GM12878 (cell line): ENCODE results near the gene CACNA1G.

Source experiments
- ATF2 ChIP-seq: IDR thresholded peaks from 2 replicates; pipeline ENCODE4 v1.6.1; 2012; ENCODE audit warnings: low read length, inconsistent platforms
- CBX3 ChIP-seq: fragments of 200-600 bp; sonication (generic); IDR thresholded peaks from 2 replicates; pipeline ENCODE4 v1.6.1; 2016; ENCODE audit warnings: low read depth, borderline replicate concordance
- DPF2 ChIP-seq: fragments of 450-650 bp; IDR thresholded peaks from 2 replicates; pipeline ENCODE4 v1.6.1; 2017; ENCODE audit warnings: mild to moderate bottlenecking
- ELK1 ChIP-seq: IDR thresholded peaks from 2 replicates; pipeline ENCODE4 v1.6.1; 2012; ENCODE audit warnings: low read depth, low read length, improper control_type of control experiment
- EP300 ChIP-seq, 2 experiments: fragments of 150-350 bp in 1 of 2; IDR thresholded peaks; 2 replicates each; pipeline ENCODE4 v1.6.1; 2011 to 2012; ENCODE audit warnings: low read depth in 2 of 2, low read length in 2 of 2, borderline replicate concordance in 1 of 2, improper control_type of control experiment in 1 of 2, inconsistent platforms in 1 of 2; ENCODE audit not compliant: control insufficient read depth in 1 of 2
- POLR2A ChIP-seq: IDR thresholded peaks from 2 replicates; pipeline ENCODE4 v1.6.1; 2011; ENCODE audit warnings: low read depth, mild to moderate bottlenecking, low read length
- POLR2AphosphoS2 ChIP-seq: IDR thresholded peaks from 2 replicates; pipeline ENCODE4 v1.6.1; 2011; ENCODE audit warnings: low read depth, mild to moderate bottlenecking, low read length, improper control_type of control experiment, moderate library complexity
- REST ChIP-seq: IDR thresholded peaks from 2 replicates; pipeline ENCODE4 v1.6.1; 2012; ENCODE audit warnings: mild to moderate bottlenecking, low read depth, low read length
- SREBF2 ChIP-seq: IDR thresholded peaks from 2 replicates; pipeline ENCODE4 v1.6.1; 2012; ENCODE audit warnings: mild to moderate bottlenecking, low read length
- USF2 ChIP-seq: IDR thresholded peaks from 2 replicates; pipeline ENCODE4 v1.6.1; 2011; ENCODE audit warnings: low read depth, low read length, improper control_type of control experiment, borderline replicate concordance
- TF ChIP-seq, protein P1 (sequence below), 3 experiments: IDR thresholded peaks in 2 of 3; conservative IDR thresholded peaks in 1 of 3; 2 replicates each; pipeline ENCODE4 v1.5.1; 2011; ENCODE audit warnings: low read depth in 3 of 3, low read length in 3 of 3, mild to moderate bottlenecking in 3 of 3, control low read depth in 2 of 3, moderate library complexity in 2 of 3, inconsistent platforms in 1 of 3, mixed read lengths in 1 of 3; ENCODE audit not compliant: control insufficient read depth in 2 of 3, insufficient read depth in 1 of 3; ENCODE audit errors: extremely low read depth in 1 of 3
- TF ChIP-seq, protein P2 (sequence below): fragments of 450-650 bp; IDR thresholded peaks from 2 replicates; pipeline ENCODE4 v1.6.1; 2018; ENCODE audit warnings: mild to moderate bottlenecking, low read depth, moderate library complexity; ENCODE audit not compliant: partially characterized antibody

DNA sequence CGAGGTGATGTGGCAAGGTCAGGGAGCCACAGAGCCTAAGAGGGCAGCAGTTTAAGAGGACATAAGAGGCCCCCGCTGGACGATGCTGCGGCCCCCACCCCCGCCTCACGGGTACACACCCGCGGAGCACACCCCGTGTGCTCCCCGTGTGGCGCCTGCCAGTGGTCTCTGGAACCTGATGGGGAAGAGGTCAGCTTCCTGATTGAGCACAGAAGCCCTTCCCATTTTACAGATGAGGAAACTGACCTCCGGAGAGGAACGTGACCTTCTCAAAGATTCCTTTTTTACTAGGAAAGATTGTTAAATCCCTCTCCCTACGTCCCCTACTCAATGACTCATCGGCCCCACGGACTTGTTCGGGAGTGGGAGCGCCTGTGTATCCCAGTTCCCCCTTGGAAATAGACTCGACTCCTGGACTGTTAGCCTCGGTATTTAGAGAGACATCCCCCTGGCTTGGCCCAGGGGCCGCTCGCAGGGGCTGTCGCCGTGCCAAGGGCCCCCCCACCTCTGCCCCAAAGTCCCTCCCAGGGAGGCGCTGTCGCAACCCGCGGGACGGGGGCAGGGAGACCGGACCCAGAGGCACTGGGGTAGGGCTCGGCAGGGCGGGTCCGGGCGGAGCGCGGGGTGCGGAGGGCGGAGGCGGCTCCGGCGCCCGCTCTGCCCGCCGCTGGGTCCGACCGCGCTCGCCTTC is 73.9 kb downstream of the CACNA1G start, which contains the start of gene ABCC3:
- TF ChIP-seq, protein P1, sequence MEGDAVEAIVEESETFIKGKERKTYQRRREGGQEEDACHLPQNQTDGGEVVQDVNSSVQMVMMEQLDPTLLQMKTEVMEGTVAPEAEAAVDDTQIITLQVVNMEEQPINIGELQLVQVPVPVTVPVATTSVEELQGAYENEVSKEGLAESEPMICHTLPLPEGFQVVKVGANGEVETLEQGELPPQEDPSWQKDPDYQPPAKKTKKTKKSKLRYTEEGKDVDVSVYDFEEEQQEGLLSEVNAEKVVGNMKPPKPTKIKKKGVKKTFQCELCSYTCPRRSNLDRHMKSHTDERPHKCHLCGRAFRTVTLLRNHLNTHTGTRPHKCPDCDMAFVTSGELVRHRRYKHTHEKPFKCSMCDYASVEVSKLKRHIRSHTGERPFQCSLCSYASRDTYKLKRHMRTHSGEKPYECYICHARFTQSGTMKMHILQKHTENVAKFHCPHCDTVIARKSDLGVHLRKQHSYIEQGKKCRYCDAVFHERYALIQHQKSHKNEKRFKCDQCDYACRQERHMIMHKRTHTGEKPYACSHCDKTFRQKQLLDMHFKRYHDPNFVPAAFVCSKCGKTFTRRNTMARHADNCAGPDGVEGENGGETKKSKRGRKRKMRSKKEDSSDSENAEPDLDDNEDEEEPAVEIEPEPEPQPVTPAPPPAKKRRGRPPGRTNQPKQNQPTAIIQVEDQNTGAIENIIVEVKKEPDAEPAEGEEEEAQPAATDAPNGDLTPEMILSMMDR (IDR thresholded peaks at IDR 0.05 in 2 of 3, conservative IDR thresholded peaks at IDR 0.05 in 1 of 3; ENCODE audit: control insufficient read depth in 2 of 3, extremely low read depth in 1 of 3, insufficient read depth in 1 of 3, low read depth in 3 of 3, low read length in 3 of 3) = no peak
- no peak for TF ChIP-seq REST
- no peak for TF ChIP-seq ELK1
- no peak; the same call in 1 of the 2 replicates for TF ChIP-seq DPF2
- TF ChIP-seq POLR2A = no peak
- no peak for TF ChIP-seq ATF2
- TF ChIP-seq SREBF2 = no peak
- no peak for TF ChIP-seq POLR2AphosphoS2
- TF ChIP-seq, protein P2, sequence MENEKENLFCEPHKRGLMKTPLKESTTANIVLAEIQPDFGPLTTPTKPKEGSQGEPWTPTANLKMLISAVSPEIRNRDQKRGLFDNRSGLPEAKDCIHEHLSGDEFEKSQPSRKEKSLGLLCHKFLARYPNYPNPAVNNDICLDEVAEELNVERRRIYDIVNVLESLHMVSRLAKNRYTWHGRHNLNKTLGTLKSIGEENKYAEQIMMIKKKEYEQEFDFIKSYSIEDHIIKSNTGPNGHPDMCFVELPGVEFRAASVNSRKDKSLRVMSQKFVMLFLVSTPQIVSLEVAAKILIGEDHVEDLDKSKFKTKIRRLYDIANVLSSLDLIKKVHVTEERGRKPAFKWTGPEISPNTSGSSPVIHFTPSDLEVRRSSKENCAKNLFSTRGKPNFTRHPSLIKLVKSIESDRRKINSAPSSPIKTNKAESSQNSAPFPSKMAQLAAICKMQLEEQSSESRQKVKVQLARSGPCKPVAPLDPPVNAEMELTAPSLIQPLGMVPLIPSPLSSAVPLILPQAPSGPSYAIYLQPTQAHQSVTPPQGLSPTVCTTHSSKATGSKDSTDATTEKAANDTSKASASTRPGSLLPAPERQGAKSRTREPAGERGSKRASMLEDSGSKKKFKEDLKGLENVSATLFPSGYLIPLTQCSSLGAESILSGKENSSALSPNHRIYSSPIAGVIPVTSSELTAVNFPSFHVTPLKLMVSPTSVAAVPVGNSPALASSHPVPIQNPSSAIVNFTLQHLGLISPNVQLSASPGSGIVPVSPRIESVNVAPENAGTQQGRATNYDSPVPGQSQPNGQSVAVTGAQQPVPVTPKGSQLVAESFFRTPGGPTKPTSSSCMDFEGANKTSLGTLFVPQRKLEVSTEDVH = no peak
- TF ChIP-seq USF2 = no peak
- TF ChIP-seq EP300 (IDR thresholded peaks at IDR 0.05; ENCODE audit: borderline replicate concordance in 1 of 2, control insufficient read depth in 1 of 2, low read depth in 2 of 2, low read length in 2 of 2) = no peak
- TF ChIP-seq CBX3 = no peak
